Loucy (cell line): ENCODE results near the gene HBS1L.

Experiments used
- H2AFZ ChIP-seq: fragments of 200-600 bp; sonication (generic); 2 replicates; pipeline ENCODE4 v1.6.0; 2016; ENCODE audit warnings: antibody characterized with exemption, mild to moderate bottlenecking, low read length, moderate library complexity
- H3F3A ChIP-seq: fragments of 200-600 bp; 2 replicates; pipeline ENCODE4 v1.6.0; 2016; ENCODE audit warnings: antibody characterized with exemption, low read depth, mild to moderate bottlenecking
- H3K27me3 ChIP-seq: fragments of 200-600 bp; sonication (generic); 2 replicates; pipeline ENCODE4 v1.6.1; 2014; ENCODE audit warnings: low read length, mild to moderate bottlenecking; ENCODE audit not compliant: insufficient read depth, poor library complexity, severe bottlenecking
- H3K36me3 ChIP-seq: fragments of 200-600 bp; sonication (generic); 2 replicates; pipeline ENCODE4 v1.6.1; 2016; ENCODE audit warnings: low read length; ENCODE audit not compliant: insufficient read depth
- H3K4me1 ChIP-seq: fragments of 200-600 bp; sonication (generic); 2 replicates; pipeline ENCODE4 v1.5.1; 2014; ENCODE audit warnings: low read length, mild to moderate bottlenecking; ENCODE audit not compliant: insufficient read depth, poor library complexity, severe bottlenecking
- H3K4me2 ChIP-seq: fragments of 200-600 bp; sonication (generic); 2 replicates; pipeline ENCODE4 v1.6.0; 2014; ENCODE audit warnings: antibody characterized with exemption, low read length, low read depth, mild to moderate bottlenecking; ENCODE audit not compliant: poor library complexity, severe bottlenecking
- H3K4me3 ChIP-seq: fragments of 200-600 bp; sonication (generic); 2 replicates; pipeline ENCODE4 v1.5.1; 2014; ENCODE audit warnings: low read length, mild to moderate bottlenecking, mixed read lengths; ENCODE audit not compliant: poor library complexity, severe bottlenecking
- H3K79me2 ChIP-seq: fragments of 200-600 bp; sonication (generic); 2 replicates; pipeline ENCODE4 v1.6.1; 2014; ENCODE audit warnings: low read length; ENCODE audit not compliant: insufficient read depth
- H3K9ac ChIP-seq: fragments of 200-600 bp; sonication (generic); 2 replicates; pipeline ENCODE4 v1.6.0; 2014; ENCODE audit warnings: mild to moderate bottlenecking, low read depth, low read length, moderate library complexity; ENCODE audit not compliant: poor library complexity, severe bottlenecking
- H3K9me2 ChIP-seq: fragments of 200-600 bp; sonication (generic); replicated peaks from 2 replicates; pipeline ENCODE4 v1.6.1; 2016; ENCODE audit warnings: low read depth, low read length, mixed read lengths
- H3K9me3 ChIP-seq: fragments of 200-600 bp; sonication (generic); 2 replicates; pipeline ENCODE4 v1.6.1; 2014; ENCODE audit warnings: mild to moderate bottlenecking, antibody characterized with exemption, low read length, low read depth; ENCODE audit not compliant: insufficient read depth
- H4K20me1 ChIP-seq: fragments of 200-600 bp; sonication (generic); 2 replicates; pipeline ENCODE4 v1.6.0; 2014; ENCODE audit warnings: antibody characterized with exemption, low read length, mild to moderate bottlenecking; ENCODE audit not compliant: insufficient read depth, poor library complexity, severe bottlenecking
- EZH2phosphoT487 ChIP-seq: fragments of 200-600 bp; IDR thresholded peaks from 2 replicates; pipeline ENCODE4 v1.6.1; 2018; ENCODE audit warnings: antibody characterized with exemption, mild to moderate bottlenecking, moderate library complexity, borderline replicate concordance
- TF ChIP-seq, protein P1 (sequence below): fragments of 200-600 bp; sonication (generic); conservative IDR thresholded peaks from 2 replicates; pipeline ENCODE4 v1.5.1; 2014; ENCODE audit warnings: mild to moderate bottlenecking, antibody characterized with exemption, low read length

The HBS1L gene

GRCh38 chr6:134911547-134911946, 143.1 kb downstream of the HBS1L start:
- Histone ChIP-seq H4K20me1 (no peaks in the 10 kb centered on the region), H3K9me2 (no peaks in the 10 kb centered on the region), H3K27me3 (no peaks in the 10 kb centered on the region), H2AFZ (no peak overlapping the region), H3K36me3 (no peaks in the 10 kb centered on the region), H3K4me1 (no peaks in the 10 kb centered on the region), H3K79me2 (no peaks in the 10 kb centered on the region), H3K4me2 (no peak overlapping the region), H3K9me3 (no peaks in the 10 kb centered on the region), H3K9ac (no peak overlapping the region), H3F3A (no peaks in the 10 kb centered on the region), H3K4me3 (no peak overlapping the region)
- TF ChIP-seq, protein P1, sequence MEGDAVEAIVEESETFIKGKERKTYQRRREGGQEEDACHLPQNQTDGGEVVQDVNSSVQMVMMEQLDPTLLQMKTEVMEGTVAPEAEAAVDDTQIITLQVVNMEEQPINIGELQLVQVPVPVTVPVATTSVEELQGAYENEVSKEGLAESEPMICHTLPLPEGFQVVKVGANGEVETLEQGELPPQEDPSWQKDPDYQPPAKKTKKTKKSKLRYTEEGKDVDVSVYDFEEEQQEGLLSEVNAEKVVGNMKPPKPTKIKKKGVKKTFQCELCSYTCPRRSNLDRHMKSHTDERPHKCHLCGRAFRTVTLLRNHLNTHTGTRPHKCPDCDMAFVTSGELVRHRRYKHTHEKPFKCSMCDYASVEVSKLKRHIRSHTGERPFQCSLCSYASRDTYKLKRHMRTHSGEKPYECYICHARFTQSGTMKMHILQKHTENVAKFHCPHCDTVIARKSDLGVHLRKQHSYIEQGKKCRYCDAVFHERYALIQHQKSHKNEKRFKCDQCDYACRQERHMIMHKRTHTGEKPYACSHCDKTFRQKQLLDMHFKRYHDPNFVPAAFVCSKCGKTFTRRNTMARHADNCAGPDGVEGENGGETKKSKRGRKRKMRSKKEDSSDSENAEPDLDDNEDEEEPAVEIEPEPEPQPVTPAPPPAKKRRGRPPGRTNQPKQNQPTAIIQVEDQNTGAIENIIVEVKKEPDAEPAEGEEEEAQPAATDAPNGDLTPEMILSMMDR: no peak
- TF ChIP-seq EZH2phosphoT487: no peak

DNA sequence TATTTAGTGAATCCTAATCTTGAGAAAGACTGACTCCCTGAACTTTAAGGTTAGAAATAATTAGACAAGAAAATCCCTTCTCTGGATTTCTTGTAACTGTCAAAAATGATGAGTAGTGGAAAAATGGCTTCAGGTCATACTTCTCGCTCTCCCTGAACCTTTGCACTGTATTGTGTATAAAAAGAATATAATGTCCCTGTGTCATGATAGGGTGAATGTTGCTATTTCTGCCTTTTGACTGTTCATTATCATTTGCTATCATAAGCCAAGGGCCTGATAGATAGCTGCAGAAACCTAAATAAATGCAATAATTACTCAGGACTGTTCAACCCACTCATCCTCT, 144.1 kb downstream of the HBS1L start:
- Histone ChIP-seq H3K9ac (no peak overlapping the region), H4K20me1 (no peaks in the 10 kb centered on the region), H3K4me2 (no peak overlapping the region), H3F3A (no peaks in the 10 kb centered on the region), H3K36me3 (no peaks in the 10 kb centered on the region), H3K9me2 (no peaks in the 10 kb centered on the region), H2AFZ (no peak overlapping the region), H3K9me3 (no peaks in the 10 kb centered on the region), H3K4me1 (no peaks in the 10 kb centered on the region), H3K79me2 (no peaks in the 10 kb centered on the region), H3K4me3 (no peak overlapping the region), H3K27me3 (no peaks in the 10 kb centered on the region)
- no peak for TF ChIP-seq EZH2phosphoT487
- TF ChIP-seq, protein P1: no peak
